ENCODE results near the gene LOXL1.

LOXL1 gene

DNA sequence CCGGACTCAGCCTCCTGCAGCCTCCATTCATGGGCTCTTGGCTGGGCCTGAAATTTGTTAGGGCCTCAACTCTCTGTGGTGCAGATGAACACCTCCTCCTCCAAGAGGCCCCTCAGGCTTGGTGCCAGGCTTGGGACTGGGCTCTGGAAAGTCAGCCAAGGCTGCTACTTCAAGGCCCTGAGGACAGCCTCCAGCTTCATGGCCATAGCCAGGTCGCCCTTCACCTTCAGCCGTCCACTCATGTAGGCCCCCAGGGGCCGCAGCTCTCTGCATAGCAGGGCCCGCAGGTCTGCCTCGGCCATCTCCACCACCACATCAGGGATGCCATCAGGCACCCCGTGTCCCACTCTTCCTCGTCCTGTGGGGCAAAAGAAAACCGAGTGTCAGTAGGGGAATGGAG is 57.5 kb downstream of the LOXL1 start:
- DNase-seq, result no peak

DNA sequence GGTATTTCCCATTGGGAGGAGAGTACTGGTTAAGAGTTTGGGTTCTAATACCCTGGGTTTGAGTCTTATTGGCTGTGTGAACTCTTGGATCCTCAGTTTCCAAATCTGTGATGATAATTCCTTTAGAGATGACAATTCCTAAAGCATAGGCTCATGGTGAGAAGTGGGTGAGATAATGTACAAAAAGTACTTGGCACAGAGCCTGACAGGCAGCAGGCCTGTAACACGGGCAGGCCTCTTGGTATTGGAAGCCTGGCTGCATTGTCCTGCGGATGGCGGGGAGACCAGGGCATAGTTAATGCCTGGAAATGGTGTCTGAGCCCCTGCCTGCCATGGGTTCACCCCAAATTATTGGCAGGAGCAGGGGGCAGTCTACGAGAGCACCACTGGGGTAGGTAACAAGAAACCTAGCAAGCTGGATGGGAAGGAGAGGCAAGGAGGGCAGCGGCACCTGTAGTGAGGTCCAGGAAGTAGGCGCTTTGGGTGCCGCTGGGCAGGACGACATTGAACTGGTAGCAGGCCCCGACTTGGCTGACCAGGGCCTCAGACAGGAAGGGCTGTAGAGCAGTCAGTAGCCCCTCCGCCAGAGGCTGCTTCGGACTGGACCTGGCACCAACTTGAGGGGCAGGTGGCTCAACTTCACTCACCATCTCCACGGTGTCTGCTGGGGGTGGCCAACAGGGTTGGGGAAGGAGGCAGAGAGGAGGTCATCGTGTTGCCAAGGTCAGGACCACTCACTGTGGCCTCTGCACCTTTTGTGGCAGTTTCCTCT is 58.1 kb downstream of the LOXL1 start:
- DNase-seq, result no peak

DNA sequence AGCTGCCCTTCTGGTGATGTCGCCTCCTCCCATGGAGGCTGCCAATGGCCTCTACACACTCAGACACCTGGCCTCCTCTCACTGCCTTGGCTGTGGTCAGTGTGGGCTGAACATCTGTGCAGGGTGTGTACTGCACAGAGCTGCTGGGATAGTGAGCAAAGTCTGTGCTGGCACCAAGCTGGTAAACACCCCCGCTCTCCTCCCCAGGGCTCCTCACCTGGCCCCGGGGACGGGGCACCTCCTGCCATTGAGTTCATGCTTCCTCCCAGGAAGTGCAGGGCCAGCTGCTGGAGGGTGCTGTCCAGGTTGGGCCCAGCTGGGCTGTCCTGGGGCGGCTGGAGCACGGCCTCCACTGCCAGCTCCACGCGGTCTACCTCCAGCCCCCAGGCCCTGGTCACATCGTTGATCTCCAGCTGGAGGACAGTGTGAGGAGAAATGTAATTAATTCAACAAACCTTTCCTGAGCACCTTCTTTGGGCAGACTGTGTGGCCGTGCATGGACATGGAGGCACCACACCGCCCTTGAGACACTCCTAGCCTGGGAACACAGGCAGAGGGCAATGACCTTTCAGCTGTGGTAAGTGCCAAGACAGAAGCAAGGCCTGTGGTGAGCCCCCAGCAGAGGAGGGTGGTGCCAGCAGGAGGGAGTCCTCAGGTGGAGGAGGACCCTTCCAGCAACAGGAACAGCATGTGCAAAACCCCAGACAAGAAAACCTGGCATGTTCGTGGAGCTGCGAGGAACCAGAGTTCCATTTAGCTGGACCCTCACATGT is 59.0 kb downstream of the LOXL1 start:
- no peak for DNase-seq

DNA sequence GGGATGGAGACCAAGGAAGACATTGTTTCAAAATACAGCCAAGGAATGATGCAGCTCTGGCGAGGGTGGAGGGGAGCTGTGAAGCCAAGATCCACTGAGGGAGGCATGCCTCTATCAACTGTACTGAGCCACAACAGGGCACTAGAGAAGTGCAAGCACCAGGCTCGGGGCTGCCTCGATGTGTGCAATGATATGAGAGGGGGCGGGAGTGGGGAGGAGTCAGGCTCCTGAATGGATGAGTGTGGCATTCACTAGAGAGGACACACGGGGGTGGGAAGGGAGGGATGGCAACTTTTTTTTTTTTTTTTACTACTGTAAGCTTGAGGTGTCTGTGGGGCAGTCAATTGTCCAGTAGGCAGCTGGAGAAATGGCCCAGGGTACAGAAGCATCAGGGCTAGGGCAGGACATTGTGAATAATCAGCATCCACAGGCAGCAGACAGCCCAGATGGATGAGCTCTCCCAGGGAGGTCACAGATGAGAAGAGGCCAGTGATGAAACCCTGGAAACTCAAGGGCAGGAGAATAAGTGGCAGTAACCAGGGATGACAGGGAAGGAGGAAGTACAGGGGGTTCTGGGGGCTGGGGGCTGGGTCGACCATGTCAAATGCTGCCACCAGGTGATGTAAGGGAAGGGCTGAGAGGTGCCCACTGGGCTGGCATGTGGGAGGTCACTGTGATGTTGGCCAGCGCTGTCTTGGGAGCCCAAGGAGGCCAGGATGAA is 60.0 kb downstream of the LOXL1 start:
- no peak for DNase-seq

DNA sequence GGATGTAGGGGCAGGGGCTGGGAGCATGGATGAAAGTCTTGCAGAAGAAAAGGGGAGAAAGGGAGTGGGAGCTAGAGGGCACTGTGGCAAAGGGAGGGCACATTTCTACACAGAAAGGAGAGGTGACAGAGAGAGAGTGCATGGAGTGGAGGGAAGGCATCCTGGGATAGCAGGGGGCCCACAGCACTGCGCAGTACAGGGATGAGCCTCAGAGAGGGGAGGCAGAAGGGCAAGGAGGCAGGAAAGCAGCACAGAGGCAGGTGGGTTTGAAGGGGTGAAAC is 60.5 kb downstream of the LOXL1 start:
- DNase-seq, result no peak

DNA sequence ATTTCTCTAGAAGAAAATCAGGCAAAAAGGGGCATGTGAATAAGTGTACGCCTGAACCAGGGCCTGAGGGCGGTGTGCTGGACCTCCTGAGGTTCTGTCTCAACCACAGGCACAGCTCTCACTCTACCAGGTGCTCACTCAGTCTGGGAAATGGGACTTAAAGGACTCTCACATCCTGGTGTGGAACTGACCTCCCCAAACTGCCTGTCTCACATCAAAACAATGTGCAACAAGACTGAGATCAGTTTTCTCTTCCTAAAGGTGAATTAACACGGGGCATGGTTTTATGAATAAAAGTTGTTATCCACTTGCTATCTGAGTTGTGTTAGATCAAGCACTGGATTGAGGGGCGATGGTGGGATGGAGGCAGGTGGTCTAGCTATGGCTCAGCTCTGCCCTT is 61.0 kb downstream of the LOXL1 start:
- no peak for DNase-seq

DNA sequence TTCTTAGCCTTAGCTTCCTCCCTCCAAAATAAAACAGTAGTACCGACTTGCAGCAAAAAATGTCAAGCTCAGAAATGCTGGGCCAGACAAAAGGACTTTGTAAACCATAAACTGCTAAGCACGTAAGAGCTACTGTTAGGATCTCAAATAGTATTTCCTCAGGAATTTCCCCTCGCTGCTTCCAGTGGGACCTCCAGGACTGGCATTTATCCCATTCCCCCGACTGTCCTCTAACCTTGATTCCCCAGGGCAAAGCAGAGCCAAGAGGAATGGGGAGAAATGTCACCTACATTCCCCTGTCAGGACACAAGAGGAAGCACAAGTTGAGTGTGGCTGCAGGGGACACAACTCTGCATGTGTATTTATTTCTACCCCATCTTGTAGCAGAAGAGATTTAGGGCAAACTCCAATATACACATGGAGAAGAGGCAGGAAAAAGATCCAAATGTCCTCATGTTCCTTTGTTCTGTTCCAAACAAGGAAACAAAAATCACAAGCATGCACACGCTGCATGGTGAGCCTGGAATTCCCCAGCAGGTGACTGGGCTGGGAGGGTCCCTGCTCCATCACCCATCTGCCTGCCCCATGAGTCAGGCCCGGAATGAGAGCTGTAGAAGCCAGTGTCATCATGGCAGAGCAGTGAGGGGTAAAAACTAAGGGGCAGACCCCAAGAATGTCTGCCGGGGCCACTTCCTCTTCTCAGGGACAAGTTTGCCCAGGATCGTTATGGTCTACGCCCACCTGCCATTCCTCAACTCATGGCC is 61.6 kb downstream of the LOXL1 start:
- DNase-seq, result no peak

DNA sequence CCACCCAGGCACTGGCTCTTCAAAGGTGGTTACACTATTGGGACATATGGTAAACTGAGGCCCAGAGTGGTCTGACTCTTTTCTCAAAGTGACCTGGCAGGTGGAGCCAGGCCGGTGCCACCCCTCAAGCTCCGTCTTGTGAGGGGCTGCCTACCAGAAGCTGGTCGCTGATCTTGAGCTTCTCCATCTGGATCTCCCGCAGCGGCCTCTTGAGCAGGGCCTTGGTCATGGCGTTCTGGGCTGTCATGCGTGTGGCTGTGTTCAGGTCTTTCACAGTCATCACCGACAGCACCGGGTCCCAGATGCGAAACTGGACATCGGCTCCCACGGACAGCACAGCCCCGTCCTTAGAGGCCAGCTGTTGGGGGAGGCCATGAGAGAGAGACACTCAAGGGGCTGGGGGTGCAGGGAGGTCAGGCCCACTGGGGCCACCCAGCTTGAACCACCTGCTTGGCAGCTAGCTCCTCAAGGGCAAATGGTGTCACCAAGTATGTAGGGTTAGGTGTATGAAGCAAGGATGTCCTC is 62.2 kb downstream of the LOXL1 start:
- DNase-seq, result no peak

DNA sequence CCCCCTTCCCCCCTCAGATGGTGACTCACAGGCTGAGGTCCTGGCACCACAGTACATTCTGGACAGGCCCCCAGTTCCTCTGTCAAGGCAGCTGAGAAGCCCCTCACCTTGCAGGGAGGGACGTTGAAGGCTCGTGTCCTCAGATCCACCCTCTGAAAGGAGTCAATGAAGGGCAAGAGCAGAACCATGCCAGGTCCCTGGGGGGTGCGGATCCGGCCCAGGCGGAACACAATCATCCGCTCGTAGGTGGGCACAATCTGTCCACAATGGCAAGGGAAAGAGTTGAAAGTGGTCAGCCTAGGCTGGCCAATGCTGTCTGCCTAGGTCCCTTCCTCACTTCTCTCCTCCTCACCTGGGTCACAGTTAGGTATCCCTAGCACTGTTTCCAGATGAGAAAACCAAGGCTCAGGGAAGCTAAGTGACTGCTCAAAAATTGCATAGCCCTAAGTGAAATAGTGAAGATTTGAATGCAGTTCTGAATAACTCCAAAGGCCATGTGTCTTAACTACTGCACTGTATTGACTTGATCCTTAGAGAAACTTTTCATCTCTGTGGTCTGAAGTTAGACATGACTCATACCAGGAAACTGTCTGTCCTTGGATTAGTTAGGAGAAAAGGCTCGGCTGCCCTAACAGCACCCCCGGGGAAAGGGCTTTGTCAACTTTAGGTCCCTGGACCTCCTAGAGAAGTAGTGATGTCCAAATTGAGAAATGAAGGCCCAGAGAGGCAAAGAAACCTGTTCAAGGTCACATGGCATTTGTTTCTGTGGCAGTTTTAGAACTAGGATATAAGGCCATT is 62.9 kb downstream of the LOXL1 start:
- no peak for DNase-seq

DNA sequence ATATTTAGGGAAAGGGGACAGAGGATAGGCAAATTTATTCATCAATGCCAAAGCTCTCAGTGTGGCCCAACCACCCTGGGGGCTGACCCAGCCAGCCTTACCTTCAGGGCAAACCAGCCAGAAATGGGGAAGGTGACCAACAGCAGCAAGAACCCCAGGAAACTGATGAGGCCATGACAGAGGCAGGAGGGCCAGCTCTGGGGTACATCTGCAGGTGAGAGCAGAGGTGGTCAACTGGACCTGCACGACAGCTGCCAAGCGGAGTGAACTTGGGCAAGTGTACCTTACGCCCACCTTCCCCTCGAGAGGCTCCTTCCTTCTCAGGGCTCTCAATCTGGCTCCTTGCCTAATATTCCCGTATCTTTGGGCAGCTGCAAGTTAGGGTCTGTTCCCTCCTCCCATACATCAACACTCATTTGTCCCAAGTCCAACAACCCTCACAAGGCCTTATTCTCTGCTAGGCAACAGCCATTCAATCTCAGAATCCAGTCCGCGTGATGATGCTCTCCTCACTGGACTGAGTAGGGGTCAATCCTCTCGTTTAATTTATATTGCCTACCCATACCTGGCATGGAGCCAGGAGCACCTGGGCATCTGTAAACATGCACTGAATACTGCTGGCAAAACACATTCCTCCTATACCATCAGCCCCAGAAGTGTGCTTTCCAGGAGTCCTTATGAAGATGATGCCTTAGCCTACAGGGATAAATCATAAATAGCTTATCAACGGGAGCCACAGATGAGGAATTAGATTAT is 64.2 kb downstream of the LOXL1 start:
- DNase-seq, result no peak

DNA sequence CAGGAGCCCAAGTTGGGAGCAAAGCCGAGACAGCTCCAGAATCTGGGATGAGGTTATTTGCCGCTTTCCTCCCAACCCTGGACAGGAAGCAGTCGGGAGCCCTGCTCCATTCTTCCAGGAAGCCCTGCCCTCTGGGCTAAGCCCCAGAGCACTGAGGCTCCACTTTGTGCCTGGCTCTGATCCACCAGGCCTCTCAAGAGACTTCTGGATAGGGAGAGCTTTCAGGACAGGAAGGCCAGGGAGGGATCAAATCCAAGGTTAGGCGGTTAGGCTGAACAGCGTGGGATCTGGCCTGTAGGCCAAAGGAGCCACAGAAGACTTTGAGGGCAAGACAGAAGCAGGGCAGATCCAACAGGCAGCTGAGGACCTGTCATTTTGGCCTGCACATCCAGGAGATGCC is 65.0 kb downstream of the LOXL1 start:
- no peak for DNase-seq

DNA sequence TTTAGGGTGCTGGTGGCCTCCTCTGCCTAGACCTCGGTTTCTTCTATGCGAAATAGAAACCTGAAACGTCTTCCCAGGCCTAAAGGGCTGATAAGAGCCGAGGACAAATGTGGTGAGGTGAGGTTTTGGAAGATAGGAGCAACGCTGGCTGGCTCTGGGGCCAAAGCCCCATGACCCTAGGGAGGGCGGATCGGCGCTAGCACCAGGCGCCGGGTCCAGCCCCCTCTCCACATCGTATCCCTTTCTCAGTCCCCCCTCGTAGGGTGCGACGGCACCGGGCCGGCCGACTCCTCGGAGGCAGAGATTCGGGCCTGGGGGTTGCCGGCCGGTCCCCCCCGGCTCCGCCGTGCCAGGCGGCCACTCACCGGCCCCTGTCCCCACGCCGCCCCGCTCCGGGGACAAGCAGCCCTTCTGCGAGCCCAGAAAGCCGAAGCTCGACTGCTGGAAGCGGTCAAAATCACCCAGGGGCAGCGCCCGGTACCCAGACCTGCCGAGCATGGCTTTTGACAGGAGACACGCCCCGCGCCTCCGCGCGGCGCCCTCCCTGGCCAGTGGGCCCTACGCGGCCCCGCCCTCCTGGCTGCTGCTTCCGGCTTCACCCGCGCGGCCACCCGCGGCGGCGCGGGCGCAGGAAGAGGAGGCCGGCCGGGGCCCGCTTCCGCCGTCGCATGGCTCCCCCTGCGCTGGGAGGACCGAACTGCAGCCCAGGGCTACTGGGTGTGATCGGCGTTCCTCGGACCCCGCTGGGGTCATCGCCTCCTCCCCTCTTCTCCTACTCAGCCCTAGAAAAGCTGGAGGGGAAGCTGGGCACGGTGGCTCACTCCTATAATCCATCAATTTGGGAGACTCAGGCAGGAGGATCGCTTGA is 65.7 kb downstream of the LOXL1 start, which contains the start of gene STOML1:
Gene STOML1, minus strand, starts transcription at position 570 of the 868 bp plus-strand sequence. Its CDS starts 72 bp downstream, at position 498.
- peak; percentile 44 for DNase-seq

DNA sequence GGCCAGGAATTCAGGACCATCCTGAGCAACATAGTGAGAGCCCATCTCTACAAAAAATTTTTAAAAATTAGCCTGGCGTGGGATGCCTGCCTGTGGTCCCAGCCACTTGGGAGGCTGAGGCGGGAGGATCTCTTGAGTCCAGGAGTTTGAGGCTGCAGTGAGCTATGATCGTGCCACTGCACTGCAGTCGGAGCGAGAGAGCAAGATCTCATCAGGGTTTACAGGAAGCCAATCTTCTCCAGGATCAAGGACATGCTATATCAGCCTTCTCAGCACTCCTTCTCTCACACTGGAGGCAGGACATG is 66.3 kb downstream of the LOXL1 start:
- no peak for DNase-seq

DNA sequence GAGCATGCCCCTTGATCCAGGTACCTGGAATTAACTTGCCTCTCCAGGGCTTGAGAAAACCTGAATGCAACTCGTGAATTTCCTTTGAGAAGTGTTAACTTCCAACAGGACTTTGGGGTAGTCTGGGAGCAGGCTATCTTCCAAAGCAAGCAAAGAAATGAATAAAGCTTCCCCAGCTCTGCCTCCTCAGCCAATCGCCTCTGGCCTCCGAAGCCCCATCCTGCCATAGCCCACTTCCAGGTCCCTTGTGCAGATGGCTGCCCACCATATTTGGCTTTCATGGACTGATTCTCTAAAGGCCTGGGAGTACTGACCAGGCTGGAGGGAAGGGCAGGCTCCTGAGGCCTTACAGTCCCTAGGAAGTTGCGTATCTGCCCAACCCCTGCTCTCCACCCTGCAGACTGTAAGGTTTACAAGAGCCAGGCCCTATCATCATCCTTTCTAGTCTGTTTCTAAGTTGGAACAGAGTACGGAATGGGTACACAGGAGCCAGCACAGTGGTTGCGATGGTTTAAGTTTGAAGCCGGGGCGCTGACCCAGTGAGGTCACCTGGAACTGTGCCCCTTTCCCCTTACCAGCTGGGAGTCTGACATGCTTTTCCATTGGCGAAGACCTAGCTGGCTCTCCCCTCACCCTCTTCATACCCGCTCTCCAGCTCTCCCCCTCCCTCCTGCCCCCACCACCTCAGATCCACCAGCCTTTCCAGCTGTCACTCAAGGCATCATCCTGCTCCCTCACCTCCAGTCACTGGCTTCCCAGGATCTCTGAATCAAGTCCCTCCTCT is 67.1 kb downstream of the LOXL1 start:
- no peak for DNase-seq

DNA sequence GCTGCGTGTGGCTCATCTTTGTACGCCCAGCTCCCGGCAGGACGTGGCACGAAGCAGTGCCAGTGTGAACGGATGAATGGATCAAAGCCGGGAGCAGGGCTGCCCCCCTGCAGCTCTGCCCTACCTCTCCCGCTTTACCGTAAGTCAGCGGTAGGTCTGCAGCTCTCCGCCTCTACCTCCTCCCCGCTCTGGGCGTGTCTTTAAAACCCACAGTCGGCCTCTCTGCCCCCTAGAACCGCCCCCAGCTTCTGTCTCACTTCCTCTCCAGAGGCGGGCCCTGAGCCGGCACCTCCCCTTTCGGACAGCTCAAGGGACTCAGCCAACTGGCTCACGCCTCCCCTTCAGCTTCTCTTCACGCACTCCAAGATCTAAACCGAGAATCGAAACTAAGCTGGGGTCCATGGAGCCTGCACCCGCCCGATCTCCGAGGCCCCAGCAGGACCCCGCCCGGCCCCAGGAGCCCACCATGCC is 68.2 kb downstream of the LOXL1 start, which contains the start of gene PML:
Gene PML, plus strand, starts transcription at position 304 of the 471 bp plus-strand sequence. Its CDS starts 97 bp downstream, at position 401.
- DNase-seq, result peak; percentile 84

DNA sequence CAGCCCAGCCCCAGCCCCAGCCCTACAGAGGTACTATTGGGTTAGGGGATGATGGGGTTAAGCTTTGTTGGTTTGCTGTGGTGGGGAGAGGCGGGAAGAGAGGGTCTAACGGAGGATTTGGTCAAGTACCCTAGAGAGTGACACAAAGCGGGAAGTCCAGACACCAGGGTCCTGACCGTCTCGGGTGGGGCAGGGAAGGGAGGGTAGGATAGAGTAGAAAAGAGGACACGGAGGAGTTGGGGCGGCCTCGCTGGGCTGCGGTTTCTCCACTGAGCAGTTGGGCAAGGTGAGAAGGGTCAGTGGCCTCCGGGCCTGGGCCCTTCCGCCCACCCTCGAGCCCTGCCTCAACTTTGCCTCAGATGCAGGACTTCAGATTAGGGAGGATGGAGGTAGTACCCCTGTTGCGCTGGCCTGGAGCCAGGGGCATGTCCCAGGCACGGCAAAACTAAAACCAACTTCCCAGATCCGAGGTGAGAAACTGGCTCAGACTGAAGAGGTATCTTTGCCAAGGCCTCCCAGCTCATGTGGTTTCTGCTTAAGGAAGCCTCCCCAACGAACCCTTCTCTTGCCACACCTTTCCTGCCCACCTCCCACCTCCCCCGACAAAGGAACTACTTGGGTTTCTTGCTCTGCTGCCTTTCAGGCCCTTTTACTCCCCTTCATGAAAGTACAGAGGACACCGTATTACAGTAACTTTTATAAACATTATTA is 68.8 kb downstream of the LOXL1 start:
- DNase-seq, result no peak

DNA sequence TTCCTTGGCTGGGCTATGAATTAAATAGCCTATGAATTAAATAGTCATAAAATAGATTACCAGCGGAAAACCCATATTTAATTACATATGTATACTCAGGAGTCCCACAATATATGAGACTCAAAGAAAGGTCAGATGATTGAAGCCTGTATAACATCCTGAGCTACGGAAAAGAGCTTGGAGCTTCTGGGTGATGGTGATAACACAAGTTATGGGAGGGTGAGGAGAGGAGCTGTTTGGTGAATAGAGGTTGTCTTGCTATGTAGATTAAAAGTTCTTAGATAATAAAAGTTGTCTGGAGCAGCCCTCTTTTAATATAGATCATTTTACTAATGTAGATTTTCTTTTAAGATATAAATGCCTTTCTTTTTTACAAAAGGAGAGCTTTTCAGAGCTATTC is 70.0 kb downstream of the LOXL1 start:
- DNase-seq, result no peak

DNA sequence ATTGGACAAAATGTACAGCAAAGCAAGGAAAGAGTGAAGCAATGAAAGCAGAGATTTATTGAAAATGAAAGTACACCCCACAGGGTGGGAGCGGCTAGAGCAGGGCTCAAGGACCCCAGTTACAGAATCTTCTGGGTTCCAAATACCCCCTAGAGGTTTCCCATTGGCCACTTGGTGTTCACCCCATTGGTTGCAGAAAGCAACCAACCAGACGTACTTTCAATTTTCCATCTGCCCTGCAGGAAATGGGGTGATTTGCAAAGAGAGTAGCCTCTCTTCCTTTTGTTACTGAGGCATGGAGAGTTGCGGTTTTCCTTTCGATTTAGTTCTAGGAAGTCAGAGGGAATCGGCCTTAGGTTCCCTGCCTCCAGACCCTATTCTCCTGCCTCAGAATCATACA is 70.7 kb downstream of the LOXL1 start:
- no peak for DNase-seq

DNA sequence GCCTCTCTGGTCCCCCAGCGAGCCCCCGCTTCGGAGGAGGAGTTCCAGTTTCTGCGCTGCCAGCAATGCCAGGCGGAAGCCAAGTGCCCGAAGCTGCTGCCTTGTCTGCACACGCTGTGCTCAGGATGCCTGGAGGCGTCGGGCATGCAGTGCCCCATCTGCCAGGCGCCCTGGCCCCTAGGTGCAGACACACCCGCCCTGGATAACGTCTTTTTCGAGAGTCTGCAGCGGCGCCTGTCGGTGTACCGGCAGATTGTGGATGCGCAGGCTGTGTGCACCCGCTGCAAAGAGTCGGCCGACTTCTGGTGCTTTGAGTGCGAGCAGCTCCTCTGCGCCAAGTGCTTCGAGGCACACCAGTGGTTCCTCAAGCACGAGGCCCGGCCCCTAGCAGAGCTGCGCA is 71.7 kb downstream of the LOXL1 start:
- DNase-seq, result no peak

Measured in NCI-H1436 treated with DMSO at 0.1 percent for 48 hours (cell line).